GM10248 (cell line): ENCODE results near the gene RBBP8.

Experiments
- CTCF ChIA-PET: fragments of 300-600 bp; sonication (Branson Sonifier 250); formaldehyde crosslinking; extraction: SDS; loops from one replicate; lab custom pipeline; 2021; ENCODE audit warnings: antibody characterized with exemption; lab: Yijun Ruan, JAX
- POLR2A ChIA-PET: fragments of 350-650 bp; sonication (Branson Sonifier 250); formaldehyde crosslinking; extraction: SDS; loops from one replicate; lab custom pipeline; 2020; ENCODE audit warnings: antibody characterized with exemption; lab: Yijun Ruan, JAX
- DNase-seq: peaks from one replicate; pipeline ENCODE4 v3.0.0; 2012; ENCODE audit errors: extremely low spot score
- TF ChIP-seq, protein P1 (sequence below): IDR thresholded peaks from 2 replicates; pipeline ENCODE4 v1.5.1; 2012; ENCODE audit warnings: mild to moderate bottlenecking, low read depth; ENCODE audit errors: extremely low read depth, missing control alignments, control extremely low read depth

Gene RBBP8

DNA sequence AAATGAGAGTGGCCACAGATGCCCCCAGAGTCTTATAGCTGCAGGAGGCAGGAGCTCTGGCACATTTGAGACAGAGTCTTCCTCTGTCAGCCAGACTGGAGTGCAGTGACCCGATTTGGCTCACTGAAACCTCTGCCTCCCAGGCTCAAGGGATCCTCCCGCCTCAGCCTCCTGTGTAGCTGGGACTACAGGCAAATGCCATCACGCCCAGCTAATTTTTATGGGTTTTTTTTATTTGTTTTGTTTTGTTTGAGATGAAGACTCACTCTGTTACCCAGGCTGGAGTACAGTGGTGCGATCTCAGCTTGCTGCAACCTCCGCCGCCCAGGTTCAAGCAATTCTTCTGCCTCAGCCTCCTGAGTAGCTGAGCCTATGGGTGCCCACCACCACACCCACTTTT lies 121.4 kb downstream of the RBBP8 start:
- TF ChIP-seq, protein P1, sequence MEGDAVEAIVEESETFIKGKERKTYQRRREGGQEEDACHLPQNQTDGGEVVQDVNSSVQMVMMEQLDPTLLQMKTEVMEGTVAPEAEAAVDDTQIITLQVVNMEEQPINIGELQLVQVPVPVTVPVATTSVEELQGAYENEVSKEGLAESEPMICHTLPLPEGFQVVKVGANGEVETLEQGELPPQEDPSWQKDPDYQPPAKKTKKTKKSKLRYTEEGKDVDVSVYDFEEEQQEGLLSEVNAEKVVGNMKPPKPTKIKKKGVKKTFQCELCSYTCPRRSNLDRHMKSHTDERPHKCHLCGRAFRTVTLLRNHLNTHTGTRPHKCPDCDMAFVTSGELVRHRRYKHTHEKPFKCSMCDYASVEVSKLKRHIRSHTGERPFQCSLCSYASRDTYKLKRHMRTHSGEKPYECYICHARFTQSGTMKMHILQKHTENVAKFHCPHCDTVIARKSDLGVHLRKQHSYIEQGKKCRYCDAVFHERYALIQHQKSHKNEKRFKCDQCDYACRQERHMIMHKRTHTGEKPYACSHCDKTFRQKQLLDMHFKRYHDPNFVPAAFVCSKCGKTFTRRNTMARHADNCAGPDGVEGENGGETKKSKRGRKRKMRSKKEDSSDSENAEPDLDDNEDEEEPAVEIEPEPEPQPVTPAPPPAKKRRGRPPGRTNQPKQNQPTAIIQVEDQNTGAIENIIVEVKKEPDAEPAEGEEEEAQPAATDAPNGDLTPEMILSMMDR, result no peak
- no peak for DNase-seq
- ChIA-PET CTCF (interaction anchor here (1.0 to 1.4 kb wide), 3 partner anchors 8 to 18 kb away, joined by 3 to 4 read pairs (median 4); no protein-coding TSS in a partner anchor), POLR2A (no interaction called here)

DNA sequence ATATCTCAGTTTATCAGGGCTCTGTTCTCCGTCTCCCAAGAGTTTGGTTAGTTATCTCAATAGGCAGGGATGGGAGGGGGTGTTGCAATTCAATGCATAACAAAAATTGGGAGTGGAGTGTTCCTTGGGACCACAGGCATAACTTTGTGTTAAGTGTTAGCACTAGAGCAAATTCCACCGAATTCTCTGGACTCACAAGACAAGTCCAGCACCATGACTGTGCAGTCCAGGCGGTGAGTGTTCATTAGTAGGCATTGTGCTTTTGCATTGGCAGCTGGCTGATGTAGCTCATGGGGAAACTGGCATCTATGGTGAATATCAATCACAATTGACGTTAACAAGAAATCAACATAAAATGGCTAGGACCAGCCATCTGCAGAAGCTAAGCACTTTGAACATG lies 123.2 kb downstream of the RBBP8 start:
- TF ChIP-seq, protein P1, result no peak
- ChIA-PET POLR2A (no interaction called here), CTCF (interaction anchor here (1.4 kb wide), 1 partner anchor 14 kb away, joined by 4 read pairs; no protein-coding TSS in a partner anchor)
- DNase-seq, result no peak

DNA sequence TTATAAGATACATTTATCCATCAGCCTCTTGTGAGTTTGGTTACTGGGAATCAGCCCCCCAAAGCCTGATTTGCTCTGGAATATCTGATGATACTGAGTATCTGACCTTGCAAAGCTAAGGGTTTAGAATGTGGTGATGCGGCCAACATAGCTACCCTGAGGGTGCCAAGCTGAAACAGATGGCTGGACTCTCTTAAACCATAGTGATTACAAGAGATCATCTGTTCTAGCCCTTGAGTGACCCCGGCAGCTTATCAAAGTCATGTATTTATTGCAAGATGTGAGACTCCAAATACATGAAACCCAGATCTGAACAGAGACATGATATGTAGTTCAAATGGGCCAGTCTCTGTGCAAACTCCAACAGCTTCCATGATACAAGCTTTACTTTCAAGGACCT lies 124.0 kb downstream of the RBBP8 start:
- CTCF ChIA-PET, result interaction anchor here (2.5 kb wide), 1 partner anchor 11 kb away, joined by 7 read pairs; no protein-coding TSS in a partner anchor
- TF ChIP-seq, protein P1, result no peak
- POLR2A ChIA-PET, result no interaction called here
- no peak for DNase-seq

DNA sequence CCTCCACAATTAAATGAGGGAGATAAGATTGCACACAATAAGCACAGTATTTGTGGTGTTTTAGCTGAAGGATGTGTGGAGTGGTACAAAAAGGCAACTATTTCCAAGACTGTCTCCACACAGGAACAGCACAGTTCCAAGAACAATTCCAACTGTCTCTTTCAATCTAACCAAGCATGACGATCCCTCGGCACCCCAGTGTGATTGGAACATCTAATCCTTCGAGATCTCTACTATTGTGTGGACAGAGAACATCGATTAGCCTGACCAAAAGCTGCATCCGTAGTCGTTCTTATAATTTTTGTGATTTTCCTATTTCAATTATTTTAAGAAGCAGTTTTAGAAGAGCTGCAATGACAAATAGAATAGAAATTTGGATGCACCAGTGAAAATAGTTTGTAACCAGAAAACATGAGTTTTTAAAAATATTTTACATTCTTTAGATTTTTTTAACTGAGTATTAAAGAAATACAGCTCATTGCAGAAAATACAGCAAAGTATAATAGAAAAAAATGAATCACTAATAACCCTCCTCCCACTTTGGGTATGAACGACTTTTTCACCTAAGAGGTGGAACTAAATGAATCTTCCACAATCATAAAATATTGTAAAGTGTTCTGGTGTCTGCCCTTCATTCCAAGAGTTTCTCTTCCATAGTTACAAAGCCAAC lies 125.8 kb downstream of the RBBP8 start:
- ChIA-PET POLR2A (no interaction called here), CTCF (interaction anchor here (1.5 to 2.5 kb wide), 2 partner anchors 9 to 19 kb away, joined by 4 to 7 read pairs; no protein-coding TSS in a partner anchor)
- TF ChIP-seq, protein P1, result no peak
- no peak for DNase-seq

DNA sequence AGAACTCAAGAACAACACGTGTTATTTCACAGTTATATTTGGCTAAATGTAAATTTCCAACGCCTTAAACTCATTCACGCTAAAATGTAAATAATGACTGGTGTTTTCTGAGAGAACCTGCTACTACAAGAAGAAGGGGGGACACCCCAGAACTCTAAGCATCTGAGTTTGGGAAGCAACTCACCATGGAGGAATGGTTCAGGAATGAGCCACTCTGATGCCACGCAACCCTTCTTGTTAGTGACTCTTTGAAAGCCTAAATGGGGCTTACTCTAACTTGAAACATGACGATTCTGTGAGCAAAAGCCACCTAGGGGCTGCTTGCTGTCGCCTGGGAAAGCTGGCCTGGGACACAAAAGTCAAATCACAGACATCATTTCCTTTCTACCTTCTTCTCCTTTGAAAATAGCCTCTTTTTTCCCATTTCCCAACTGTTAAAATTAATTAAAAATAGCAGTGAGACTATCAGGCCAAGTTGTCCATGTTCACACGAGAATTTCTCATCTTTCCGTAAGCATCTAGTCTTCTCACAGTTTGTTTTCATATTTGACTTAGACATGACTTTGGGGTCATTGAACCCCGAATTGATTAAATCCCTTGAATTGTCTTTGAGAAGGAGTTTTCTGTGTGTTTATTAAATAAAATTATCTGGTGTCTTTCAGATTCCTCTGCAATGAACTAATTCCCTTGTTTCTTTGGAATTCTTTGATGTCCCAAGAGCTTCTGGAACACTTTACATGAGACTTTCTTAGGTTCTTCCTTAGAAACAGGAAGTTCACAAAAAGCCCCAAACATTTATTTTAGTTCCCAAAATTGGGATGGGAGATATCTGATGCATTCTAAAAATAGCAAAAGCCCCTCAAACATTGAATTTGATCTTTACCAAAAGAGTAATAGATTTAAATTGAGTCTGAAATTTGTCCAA lies 126.7 kb downstream of the RBBP8 start:
- DNase-seq, result no peak
- CTCF ChIA-PET, result no interaction called here
- TF ChIP-seq, protein P1, result no peak
- POLR2A ChIA-PET, result no interaction called here

DNA sequence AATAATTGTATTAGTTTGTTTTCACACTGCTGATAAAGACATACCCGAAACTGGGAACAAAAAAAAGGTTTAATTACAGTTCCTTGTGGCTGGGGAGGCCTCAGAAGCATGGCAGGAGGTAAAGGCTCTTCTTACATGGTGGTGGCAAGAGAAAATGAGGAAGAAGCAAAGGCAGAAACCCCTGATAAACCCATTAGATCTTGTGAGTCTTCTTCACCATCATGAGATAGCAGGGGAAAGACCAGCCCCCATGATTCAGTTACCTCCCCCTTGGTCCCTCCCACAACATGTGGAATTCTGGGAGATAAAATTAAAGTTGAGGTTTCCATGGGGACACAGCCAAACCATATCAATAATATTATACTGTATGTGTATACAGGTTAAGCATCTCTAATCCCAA lies 128.9 kb downstream of the RBBP8 start:
- CTCF ChIA-PET, result no interaction called here
- POLR2A ChIA-PET, result no interaction called here
- no peak for DNase-seq
- TF ChIP-seq, protein P1, result no peak
